HCT116 (cell line): ENCODE measurements around the gene ZNF718. TPM values are rescaled to one million over a fixed set of nuclear protein-coding genes. Genes with fewer than 3 reads are reported as not detected.

ENCODE experiments used
- ATAC-seq: fragments of 200-7000 bp; cut with Tn5 transposase; 2 replicates; pipeline ENCODE4 v1.9.1; 2020; ENCODE audit warnings: mild to moderate bottlenecking, moderate library complexity
- BruUV-seq: library from RNA; stranded (reverse); fragments of 400-500 nt; replicated peaks from 2 replicates; lab custom pipeline; 2021; lab: Mats Ljungman, UMichigan
- CTCF ChIA-PET: fragments of 300-600 bp; sonication (Branson Sonifier 250); formaldehyde crosslinking; loops from one replicate; lab custom pipeline; 2021; ENCODE audit warnings: antibody characterized with exemption; lab: Charles Lee
- POLR2A ChIA-PET: fragments of 300-600, 350-600 bp; sonication (Branson Sonifier 250); formaldehyde crosslinking; loops from one replicate; lab custom pipeline; 2021; ENCODE audit warnings: antibody characterized with exemption; lab: Charles Lee
- RAD21 ChIA-PET, 2 experiments: fragments of 300-600 bp; sonication (Branson Sonifier 250); formaldehyde crosslinking; loops; one replicate each; lab custom pipeline; 2023; ENCODE audit warnings: low total read pairs in 2 of 2; ENCODE audit not compliant: uncharacterized antibody in 2 of 2, unreplicated experiment in 2 of 2, low non-redundant PET in 1 of 2; lab: Charles Lee
- DNase-seq: peaks from one replicate; pipeline ENCODE4 v3.0.0-alpha.2; 2010; ENCODE audit warnings: low read depth, low spot score
- H2AFZ ChIP-seq: fragments of 200-600 bp; shearing (Covaris generic), sonication (generic); 2 replicates; pipeline ENCODE4 v1.6.1; 2017; ENCODE audit warnings: low read depth, mixed run types, mixed read lengths, antibody characterized with exemption, low read length; ENCODE audit not compliant: poor library complexity, severe bottlenecking
- H3K27ac ChIP-seq: 2 replicates; pipeline ENCODE4 v1.5.1; 2012; ENCODE audit warnings: low read depth, low read length
- H3K27me3 ChIP-seq: fragments of 200-600 bp; sonication (generic); 2 replicates; pipeline ENCODE4 v1.6.1; 2016; ENCODE audit warnings: mixed run types, low read length, mixed read lengths; ENCODE audit not compliant: insufficient read depth
- H3K36me3 ChIP-seq, 2 experiments: fragments of 200-500 bp in 1 of 2; fragments of 200-600 bp in 1 of 2; sonication (Bioruptor generic) in 1 of 2; sonication (generic) in 1 of 2; 2 replicates each; pipeline versions ENCODE4 v1.5.1 to v1.6.1; 2014 to 2016; ENCODE audit warnings: low read length in 2 of 2, inconsistent platforms in 1 of 2, mixed read lengths in 1 of 2, mixed run types in 1 of 2; ENCODE audit not compliant: insufficient read depth in 2 of 2, control insufficient read depth in 1 of 2
- H3K4me1 ChIP-seq, 2 experiments: fragments of 200-600 bp in 1 of 2; sonication (generic) in 1 of 2; 2 replicates each; pipeline versions ENCODE4 v1.5.1 to v1.6.1; 2012 to 2017; ENCODE audit warnings: low read length in 2 of 2, inconsistent platforms in 1 of 2, mild to moderate bottlenecking in 1 of 2, mixed read lengths in 1 of 2, mixed run types in 1 of 2, moderate library complexity in 1 of 2; ENCODE audit not compliant: insufficient read depth in 2 of 2, control insufficient read depth in 1 of 2
- H3K4me2 ChIP-seq: fragments of 200-600 bp; sonication (generic); 2 replicates; pipeline ENCODE4 v1.6.1; 2017; ENCODE audit warnings: mixed run types, low read length, mixed read lengths
- H3K4me3 ChIP-seq, 2 experiments: fragments of 200-600 bp in 1 of 2; sonication (generic) in 1 of 2; replicated peaks in 1 of 2; 2 replicates each; pipeline ENCODE4 v1.5.1; 2011 to 2016; ENCODE audit warnings: low read length in 2 of 2, control low read depth in 1 of 2, low read depth in 1 of 2, mild to moderate bottlenecking in 1 of 2, mixed read lengths in 1 of 2, mixed run types in 1 of 2
- H3K79me2 ChIP-seq: fragments of 200-600 bp; sonication (generic); 2 replicates; pipeline ENCODE4 v1.6.1; 2017; ENCODE audit warnings: mild to moderate bottlenecking, mixed run types, low read length, moderate library complexity, mixed read lengths; ENCODE audit not compliant: insufficient read depth
- H3K9ac ChIP-seq: fragments of 200-600 bp; sonication (generic); 2 replicates; pipeline ENCODE4 v1.6.1; 2016; ENCODE audit warnings: low read length, mixed read lengths
- H3K9me2 ChIP-seq: fragments of 200-600 bp; sonication (generic), shearing (Covaris generic); 2 replicates; pipeline ENCODE4 v1.6.1; 2017; ENCODE audit warnings: mixed run types, mild to moderate bottlenecking, moderate library complexity; ENCODE audit not compliant: insufficient read depth
- H3K9me3 ChIP-seq, 2 experiments: fragments of 200-500 bp in 1 of 2; fragments of 200-600 bp in 1 of 2; sonication (Bioruptor generic) in 1 of 2; sonication (generic) in 1 of 2; 2 replicates each; pipeline ENCODE4 v1.6.1; 2014 to 2017; ENCODE audit warnings: low read length in 2 of 2, mixed read lengths in 2 of 2, inconsistent platforms in 1 of 2, low read depth in 1 of 2, mild to moderate bottlenecking in 1 of 2, mixed run types in 1 of 2, moderate library complexity in 1 of 2; ENCODE audit not compliant: control insufficient read depth in 1 of 2, insufficient read depth in 1 of 2
- H4K20me1 ChIP-seq: fragments of 200-600 bp; sonication (generic), shearing (Covaris generic); 2 replicates; pipeline ENCODE4 v1.6.1; 2017; ENCODE audit warnings: mixed run types, mild to moderate bottlenecking, moderate library complexity; ENCODE audit not compliant: insufficient read depth
- CBX3 ChIP-seq: IDR thresholded peaks from 2 replicates; pipeline ENCODE4 v1.6.1; 2012; ENCODE audit warnings: low read depth
- CEBPB ChIP-seq: IDR thresholded peaks from 2 replicates; pipeline ENCODE4 v1.6.1; 2012; ENCODE audit warnings: low read depth
- CTCF ChIP-seq, 3 experiments: fragments of 200-600 bp in 1 of 3; sonication (generic) in 1 of 3; IDR thresholded peaks in 2 of 3; conservative IDR thresholded peaks in 1 of 3; 2 replicates each; pipeline ENCODE4 v1.5.1; 2012 to 2017; ENCODE audit warnings: low read depth in 2 of 3, low read length in 2 of 3, antibody characterized with exemption in 1 of 3, borderline replicate concordance in 1 of 3, control low read depth in 1 of 3, mild to moderate bottlenecking in 1 of 3, mixed read lengths in 1 of 3, mixed run types in 1 of 3, moderate library complexity in 1 of 3; ENCODE audit not compliant: insufficient read depth in 1 of 3
- EGR1 ChIP-seq: IDR thresholded peaks from 2 replicates; pipeline ENCODE4 v1.6.1; 2012; ENCODE audit warnings: low read depth
- ELF1 ChIP-seq: IDR thresholded peaks from 2 replicates; pipeline ENCODE4 v1.6.1; 2012; ENCODE audit warnings: low read depth, borderline replicate concordance
- EZH2 ChIP-seq: fragments of 200-600 bp; sonication (generic); IDR thresholded peaks from 2 replicates; pipeline ENCODE4 v1.6.1; 2017; ENCODE audit warnings: antibody characterized with exemption, mixed run types
- EZH2phosphoT487 ChIP-seq: fragments of 200-600 bp; IDR thresholded peaks from 2 replicates; pipeline ENCODE4 v1.6.1; 2018; ENCODE audit warnings: antibody characterized with exemption, borderline replicate concordance
- JUND ChIP-seq: IDR thresholded peaks from 2 replicates; pipeline ENCODE4 v1.6.1; 2012
- MAX ChIP-seq: IDR thresholded peaks from 2 replicates; pipeline ENCODE4 v1.6.1; 2012
- POLR2AphosphoS5 ChIP-seq: IDR thresholded peaks from 2 replicates; pipeline ENCODE4 v1.6.1; 2011; ENCODE audit warnings: mild to moderate bottlenecking, low read depth, low read length, moderate library complexity
- REST ChIP-seq: IDR thresholded peaks from 2 replicates; pipeline ENCODE4 v1.6.1; 2012; ENCODE audit warnings: low read depth
- SIN3A ChIP-seq: IDR thresholded peaks from 2 replicates; pipeline ENCODE4 v1.6.1; 2012; ENCODE audit warnings: low read depth
- SRF ChIP-seq: IDR thresholded peaks from 2 replicates; pipeline ENCODE4 v1.6.1; 2012; ENCODE audit warnings: low read depth
- YY1 ChIP-seq: IDR thresholded peaks from 2 replicates; pipeline ENCODE4 v1.6.1; 2011; ENCODE audit warnings: low read length, low read depth, moderate library complexity, mild to moderate bottlenecking; ENCODE audit not compliant: insufficient replicate concordance; ENCODE audit errors: extremely low read depth
- ZBTB33 ChIP-seq: IDR thresholded peaks from 2 replicates; pipeline ENCODE4 v1.6.1; 2011; ENCODE audit warnings: mild to moderate bottlenecking, low read length, moderate library complexity; ENCODE audit not compliant: insufficient replicate concordance; ENCODE audit errors: extremely low read depth
- ZFX ChIP-seq: fragments of 450-650 bp; IDR thresholded peaks from 2 replicates; pipeline ENCODE4 v1.6.1; 2017
- ZNF274 ChIP-seq: fragments of 200-500 bp; sonication (Bioruptor generic); IDR thresholded peaks from 2 replicates; pipeline ENCODE4 v1.6.1; 2014; ENCODE audit warnings: mild to moderate bottlenecking, low read depth, low read length, inconsistent platforms
- intact Hi-C: fragments of 100-400 bp; cut with micrococcal nuclease; formaldehyde crosslinking; loops from 2 replicates; pipeline ENCODE4 v1.10.0; 2022
- total RNA-seq: library from RNA; stranded (reverse); gene quantifications from one replicate; pipeline ENCODE4 v1.2.1, GENCODE V29; 2021; ENCODE audit not compliant: unreplicated experiment

Gene ZNF718
- total RNA-seq, 1 experiment from 2014 or later: 0.07 TPM

GRCh38 chr4:125091-125771, 930 bp downstream of the ZNF718 start (continued):
- TF ChIP-seq EGR1: no peak
- TF ChIP-seq JUND: no peak
- TF ChIP-seq EZH2phosphoT487: no peak
- TF ChIP-seq SIN3A: no peak
- no peak for TF ChIP-seq MAX
- TF ChIP-seq ZFX: no peak
- TF ChIP-seq, all 23 proteins: peak for 0

- no peaks in the 10 kb centered on the region for H3K36me3 ChIP-seq
- peaks cover 9 to 20% of the 10 kb centered on the region in 2 experiments; a peak in 2 of 4 replicates for H3K9me3 ChIP-seq
- H3K4me3 ChIP-seq: no peak overlapping the region
- H3K9me2 ChIP-seq: no peaks in the 10 kb centered on the region
- ChIA-PET CTCF (no interaction called here), RAD21 (no interaction called here), POLR2A (no interaction called here)
- no peak overlapping the region for H2AFZ ChIP-seq
- no peak overlapping the region for H3K27ac ChIP-seq
- DNase-seq (no peak), ATAC-seq (no peak)
- H3K27me3 ChIP-seq: no peaks in the 10 kb centered on the region
- no peaks in the 10 kb centered on the region for H3K4me1 ChIP-seq
- intact Hi-C loops: no loop called here
- no peaks in the 10 kb centered on the region for H3K79me2 ChIP-seq
- H3K9ac ChIP-seq: no peak overlapping the region
- no peaks in the 10 kb centered on the region for H4K20me1 ChIP-seq
- no peak overlapping the region for H3K4me2 ChIP-seq
- no TSS peak for BruUV-seq
- TF ChIP-seq ZNF274: no peak
- no peak for TF ChIP-seq CEBPB
- no peak for TF ChIP-seq POLR2AphosphoS5
- TF ChIP-seq EZH2phosphoT487: no peak
- TF ChIP-seq CTCF (IDR thresholded peaks at IDR 0.05 in 2 of 3, conservative IDR thresholded peaks at IDR 0.05 in 1 of 3; ENCODE audit: borderline replicate concordance in 1 of 3, insufficient read depth in 1 of 3, low read depth in 2 of 3, low read length in 2 of 3): no peak
- TF ChIP-seq ELF1: no peak
- no peak for TF ChIP-seq CBX3
- no peak for TF ChIP-seq SIN3A
- no peak for TF ChIP-seq MAX
- no peak for TF ChIP-seq ZBTB33
- no peak for TF ChIP-seq YY1
- no peak for TF ChIP-seq REST
- no peak for TF ChIP-seq EZH2
- no peak for TF ChIP-seq EGR1
- TF ChIP-seq SRF: no peak
Observed at GRCh38 chr4:125833-126232, 1.5 kb downstream of the ZNF718 start.
